HUES6 (cell line): Measurements from ENCODE around the gene CHL1.

Source experiments
- H3K27ac ChIP-seq: 2 replicates; pipeline ENCODE4 v1.7.0; 2013; ENCODE audit warnings: low read depth, mild to moderate bottlenecking, low read length, inconsistent platforms
- H3K27me3 ChIP-seq: 2 replicates; pipeline ENCODE4 v1.6.1; 2013; ENCODE audit warnings: low read length; ENCODE audit not compliant: control insufficient read depth, insufficient read depth
- H3K36me3 ChIP-seq: 2 replicates; pipeline ENCODE4 v1.6.1; 2013; ENCODE audit warnings: low read length; ENCODE audit not compliant: control insufficient read depth, insufficient read depth
- H3K4me1 ChIP-seq: 2 replicates; pipeline ENCODE4 v1.6.1; 2013; ENCODE audit warnings: low read length; ENCODE audit not compliant: control insufficient read depth, insufficient read depth
- H3K4me3 ChIP-seq: 2 replicates; pipeline ENCODE4 v1.5.1; 2013; ENCODE audit warnings: low read depth, low read length
- H3K9ac ChIP-seq: one replicate; pipeline ENCODE4 v1.6.1; 2013; ENCODE audit warnings: mild to moderate bottlenecking, low read length
- H3K9me3 ChIP-seq: 2 replicates; pipeline ENCODE4 v1.6.1; 2013; ENCODE audit warnings: low read depth, low read length; ENCODE audit not compliant: control insufficient read depth, insufficient read depth

The CHL1 gene

DNA sequence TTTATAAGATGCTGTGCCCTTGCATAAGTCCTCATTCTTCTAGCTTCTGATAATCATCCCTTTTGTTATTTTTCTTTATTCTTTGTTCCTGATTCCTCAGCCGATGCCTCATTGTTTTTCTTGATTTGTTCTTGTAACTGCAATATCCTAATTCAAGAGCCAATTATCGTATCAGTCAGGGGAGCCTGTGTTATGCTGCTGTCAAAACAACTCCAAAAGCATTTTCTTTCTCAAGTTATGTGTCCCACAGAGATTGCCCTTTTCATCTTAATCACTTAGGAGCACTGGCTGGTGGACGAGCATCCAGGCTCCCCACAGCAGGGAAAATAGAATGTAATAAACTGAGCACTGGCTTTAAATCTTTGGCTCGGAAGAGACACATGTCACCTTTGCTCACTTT is 207.3 kb downstream of the CHL1 start:
- Histone ChIP-seq H3K36me3 (no peaks in the 10 kb centered on the region), H3K4me3 (no peak overlapping the region), H3K9me3 (no peaks in the 10 kb centered on the region), H3K9ac (no peak overlapping the region), H3K27me3 (0 out of 2 replicates have a peak, but pooled peaks cover 4% of the 10 kb centered on the region), H3K4me1 (no peaks in the 10 kb centered on the region), H3K27ac (no peak overlapping the region)

DNA sequence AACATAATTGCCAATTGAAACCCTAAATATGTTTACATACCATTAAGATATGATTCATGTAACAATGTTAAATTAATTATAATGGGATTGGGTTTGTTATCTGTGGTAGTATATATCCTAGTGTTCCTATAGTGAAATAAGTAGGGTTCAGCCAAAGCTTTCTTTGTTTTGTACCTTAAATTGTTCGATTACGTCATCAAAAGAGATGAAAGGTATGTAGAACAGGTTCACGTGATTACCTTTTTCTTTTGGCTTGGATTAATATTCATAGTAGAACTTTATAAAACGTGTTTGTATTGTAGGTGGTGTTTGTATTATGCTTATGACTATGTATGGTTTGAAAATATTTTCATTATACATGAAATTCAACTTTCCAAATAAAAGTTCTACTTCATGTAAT is 212.4 kb downstream of the CHL1 start:
- Histone ChIP-seq H3K4me1 (no peaks in the 10 kb centered on the region), H3K4me3 (no peak overlapping the region), H3K9me3 (no peaks in the 10 kb centered on the region), H3K27ac (no peak overlapping the region), H3K9ac (no peak overlapping the region), H3K27me3 (peaks cover 19% of the 10 kb centered on the region), H3K36me3 (no peaks in the 10 kb centered on the region)

DNA sequence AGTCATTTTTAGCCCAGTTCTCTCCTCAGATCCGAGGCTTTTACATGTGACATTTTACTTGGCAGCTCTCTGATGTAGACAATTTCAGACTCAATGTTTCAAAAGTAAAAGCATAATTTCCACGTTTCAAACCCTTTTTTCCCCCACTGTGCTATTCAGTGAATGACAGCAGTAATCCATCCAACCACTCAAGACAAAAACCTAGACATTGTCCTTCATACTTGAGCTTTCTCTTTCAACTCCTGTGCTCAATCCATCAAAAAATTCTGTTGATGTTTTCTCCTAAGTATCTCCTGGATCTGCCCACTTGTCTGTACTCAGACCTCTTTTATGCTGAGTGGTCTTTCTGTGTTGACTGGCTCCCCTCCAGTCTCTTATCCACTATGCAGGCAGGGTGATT is 214.7 kb downstream of the CHL1 start:
- Histone ChIP-seq H3K36me3 (no peaks in the 10 kb centered on the region), H3K4me3 (no peak overlapping the region), H3K9ac (no peak overlapping the region), H3K4me1 (no peaks in the 10 kb centered on the region), H3K9me3 (no peaks in the 10 kb centered on the region), H3K27ac (no peak overlapping the region), H3K27me3 (peaks cover 24% of the 10 kb centered on the region)

DNA sequence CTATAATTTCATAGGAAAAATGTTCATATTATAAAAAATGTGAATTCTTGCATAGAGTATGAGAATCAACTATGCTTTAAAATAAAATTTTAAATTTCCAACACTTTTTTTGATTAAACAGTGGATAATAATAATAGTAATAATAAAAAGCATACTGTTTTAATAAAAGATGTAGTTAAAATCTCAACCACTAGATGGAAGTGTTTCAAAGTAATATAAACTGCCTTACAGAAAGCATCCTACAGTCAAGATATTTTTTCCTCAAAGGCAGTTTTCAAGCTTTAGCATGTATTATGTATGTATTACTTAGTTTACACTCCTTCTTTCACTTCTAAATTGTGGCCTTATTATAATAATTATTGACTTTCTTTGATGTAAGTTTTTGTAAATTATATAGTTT is 217.5 kb downstream of the CHL1 start:
- Histone ChIP-seq H3K9ac (no peak overlapping the region), H3K36me3 (no peaks in the 10 kb centered on the region), H3K4me1 (no peaks in the 10 kb centered on the region), H3K4me3 (no peak overlapping the region), H3K27me3 (peaks cover 44% of the 10 kb centered on the region), H3K9me3 (no peaks in the 10 kb centered on the region), H3K27ac (no peak overlapping the region)

DNA sequence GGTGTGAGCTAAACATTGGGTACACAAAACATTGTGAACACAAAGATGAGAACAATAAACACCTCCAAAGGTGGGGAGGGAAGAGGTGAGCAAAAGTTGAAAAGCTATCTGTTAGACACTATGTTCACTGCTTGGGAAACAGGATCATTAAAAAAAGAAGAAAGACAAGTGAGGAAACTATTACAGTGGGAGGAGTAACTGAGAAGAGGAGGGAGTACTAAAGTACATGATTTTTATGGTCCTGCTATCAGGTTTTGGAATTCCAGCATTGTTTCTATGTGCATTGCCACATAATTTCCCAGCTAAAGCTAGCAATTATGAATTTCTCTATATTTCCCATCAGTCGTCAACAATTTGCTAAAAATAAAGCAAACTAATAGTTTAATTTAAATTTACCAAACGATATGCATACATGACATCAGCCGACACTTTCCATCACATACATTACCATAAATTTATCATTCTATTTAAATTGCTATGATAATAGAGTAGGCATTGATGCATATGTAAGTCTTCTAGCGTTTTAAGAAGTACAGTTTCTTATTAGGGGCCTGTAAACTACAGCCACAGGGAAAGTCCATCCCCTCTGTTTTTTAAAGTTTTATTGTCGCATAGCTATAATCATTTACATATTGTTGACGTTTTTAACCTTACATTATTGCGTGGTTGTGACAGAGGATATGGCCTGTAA is 221.8 kb downstream of the CHL1 start:
- H3K36me3 ChIP-seq: no peaks in the 10 kb centered on the region
- H3K9me3 ChIP-seq: no peaks in the 10 kb centered on the region
- H3K27ac ChIP-seq: no peak overlapping the region
- no peak overlapping the region for H3K4me3 ChIP-seq
- H3K9ac ChIP-seq: no peak overlapping the region
- peaks cover 70% of the 10 kb centered on the region for H3K27me3 ChIP-seq
- H3K4me1 ChIP-seq: no peaks in the 10 kb centered on the region

DNA sequence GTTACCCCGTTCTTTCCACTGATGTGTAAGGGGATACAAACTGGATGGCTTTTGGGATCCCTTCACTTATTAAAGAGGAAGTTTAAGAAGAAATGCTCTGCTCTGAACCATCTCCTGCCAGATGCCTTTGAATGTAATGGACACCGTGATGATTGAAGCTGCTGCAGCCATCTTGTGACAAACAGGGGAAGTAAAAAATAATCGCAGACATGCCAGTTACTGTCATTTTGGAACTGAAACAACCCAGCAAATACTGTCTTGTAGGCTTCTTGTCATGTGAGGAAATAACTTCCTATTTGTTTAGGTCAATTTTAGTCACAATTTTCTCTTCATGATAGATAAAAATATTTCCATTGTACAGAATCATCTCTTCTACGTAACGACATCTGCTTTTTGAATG is 224.0 kb downstream of the CHL1 start:
- no peak overlapping the region for H3K4me3 ChIP-seq
- H3K27ac ChIP-seq: no peak overlapping the region
- H3K9ac ChIP-seq: no peak overlapping the region
- no peaks in the 10 kb centered on the region for H3K36me3 ChIP-seq
- peaks cover 70% of the 10 kb centered on the region for H3K27me3 ChIP-seq
- no peaks in the 10 kb centered on the region for H3K9me3 ChIP-seq
- no peaks in the 10 kb centered on the region for H3K4me1 ChIP-seq

DNA sequence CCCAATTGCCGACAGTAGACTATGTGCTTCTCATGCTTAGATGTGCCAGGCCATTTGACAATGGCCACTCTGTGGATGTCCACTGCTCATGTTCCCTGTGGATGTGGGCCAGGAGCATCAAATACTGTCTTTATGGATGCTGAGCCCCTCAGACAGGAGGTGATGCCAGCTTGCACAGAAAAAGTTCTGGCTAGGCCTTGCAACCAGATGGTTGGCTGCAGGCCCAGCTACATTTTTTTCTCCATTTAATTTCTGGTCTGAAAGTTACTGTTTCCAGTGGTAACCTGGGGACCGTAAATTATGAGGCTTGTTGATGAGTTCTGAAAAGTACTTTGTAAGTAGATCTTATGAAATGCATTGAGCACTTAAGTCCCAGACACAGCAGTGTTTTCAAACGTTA is 228.5 kb downstream of the CHL1 start:
- H3K27ac ChIP-seq: no peak overlapping the region

DNA sequence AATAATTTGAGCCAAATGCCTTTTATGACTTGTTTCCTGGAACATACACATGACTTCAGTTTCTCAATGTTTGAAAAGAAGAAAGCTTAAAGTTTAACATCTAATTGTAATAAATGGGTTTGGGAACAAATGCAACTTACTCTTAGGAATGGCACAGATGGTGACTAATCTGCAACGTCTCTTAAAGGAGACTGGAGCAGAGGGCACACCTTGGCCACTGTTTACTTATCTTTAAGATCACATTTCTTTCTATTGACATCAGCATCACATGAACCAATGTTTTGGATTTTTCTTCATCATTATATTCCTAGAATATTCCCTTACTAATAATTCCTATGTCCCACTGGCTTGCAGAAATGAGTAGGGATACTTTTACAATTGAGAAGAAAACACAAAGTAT is 229.5 kb downstream of the CHL1 start:
- Histone ChIP-seq H3K27ac (no peak overlapping the region), H3K4me1 (no peaks in the 10 kb centered on the region)

More for the DNA sequence above, 228.5 kb downstream of the CHL1 start:
- H3K4me1 ChIP-seq: no peaks in the 10 kb centered on the region
- H3K9ac ChIP-seq: no peak overlapping the region
- no peaks in the 10 kb centered on the region for H3K36me3 ChIP-seq
- no peak overlapping the region for H3K4me3 ChIP-seq
- H3K27me3 ChIP-seq: peaks cover 30% of the 10 kb centered on the region
- no peaks in the 10 kb centered on the region for H3K9me3 ChIP-seq

DNA sequence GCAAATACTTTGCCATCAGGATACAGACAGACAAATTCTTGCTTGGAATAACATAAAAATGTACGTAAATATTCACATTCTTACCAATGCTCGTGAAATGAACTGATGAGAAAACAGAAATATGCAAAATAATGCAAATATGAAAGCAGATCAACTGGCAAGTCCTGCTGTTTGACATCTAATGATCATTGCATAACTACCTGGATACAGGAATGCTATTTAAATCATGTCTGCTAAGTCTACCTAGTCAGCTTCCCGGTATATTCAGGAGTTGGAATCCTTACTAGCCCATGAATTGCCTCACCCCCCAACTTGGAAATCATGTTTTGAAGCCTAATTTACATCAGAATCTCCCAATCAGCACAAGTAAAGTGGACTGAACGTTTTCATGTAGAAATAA is 230.6 kb downstream of the CHL1 start:
- Histone ChIP-seq H3K27ac (no peak overlapping the region), H3K9me3 (no peaks in the 10 kb centered on the region), H3K36me3 (no peaks in the 10 kb centered on the region), H3K4me3 (no peak overlapping the region), H3K4me1 (no peaks in the 10 kb centered on the region), H3K9ac (no peak overlapping the region), H3K27me3 (peaks cover 12% of the 10 kb centered on the region; the same call in 1 of the 2 replicates)

More for the DNA sequence above, 229.5 kb downstream of the CHL1 start:
- Histone ChIP-seq H3K27me3 (peaks cover 21% of the 10 kb centered on the region; the same call in 1 of the 2 replicates), H3K9ac (no peak overlapping the region), H3K9me3 (no peaks in the 10 kb centered on the region), H3K36me3 (no peaks in the 10 kb centered on the region), H3K4me3 (no peak overlapping the region)

DNA sequence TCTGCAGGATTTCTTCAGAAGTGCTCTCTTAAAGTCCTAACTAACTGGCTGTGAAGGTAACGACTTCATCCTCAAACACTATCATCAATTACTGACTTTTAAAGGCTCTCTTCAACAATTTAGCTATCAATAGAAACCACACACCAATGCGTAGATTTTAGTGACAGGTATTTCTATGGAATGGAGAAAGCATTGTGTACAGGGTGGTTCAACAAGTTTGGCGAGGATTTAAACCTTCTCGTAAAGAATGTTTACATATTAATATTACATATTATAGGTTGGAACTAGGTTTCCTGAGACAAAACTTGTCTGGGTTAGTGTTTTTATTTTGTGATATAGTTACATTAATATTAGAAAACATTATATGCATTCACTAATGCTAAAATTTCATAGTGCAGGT is 233.6 kb downstream of the CHL1 start:
- Histone ChIP-seq H3K27ac (no peak overlapping the region), H3K27me3 (peaks cover 12% of the 10 kb centered on the region; the same call in 1 of the 2 replicates), H3K4me3 (no peak overlapping the region), H3K4me1 (peaks cover 5% of the 10 kb centered on the region), H3K36me3 (no peaks in the 10 kb centered on the region), H3K9ac (no peak overlapping the region), H3K9me3 (no peaks in the 10 kb centered on the region)

DNA sequence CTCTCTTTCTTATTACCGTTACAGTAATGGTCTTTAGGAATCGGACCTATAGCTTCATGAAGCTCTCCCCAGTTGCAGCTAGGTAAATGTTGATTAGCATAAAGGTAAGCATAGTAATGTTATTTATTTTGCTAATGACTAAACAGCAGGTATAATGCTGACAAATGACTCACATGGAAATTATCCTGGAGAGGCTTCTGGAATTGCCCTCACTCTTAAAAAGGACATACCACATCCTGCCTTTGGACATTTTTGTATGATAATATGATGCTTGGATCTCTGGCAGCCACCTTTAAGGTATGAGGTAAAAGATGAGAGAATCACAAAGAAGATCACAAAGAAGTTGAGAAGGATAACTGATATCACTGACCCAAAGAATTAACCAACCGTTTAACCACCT is 238.6 kb downstream of the CHL1 start:
- peaks cover 6% of the 10 kb centered on the region for H3K4me1 ChIP-seq

More for the DNA sequence above, 238.6 kb downstream of the CHL1 start:
- Histone ChIP-seq H3K9me3 (no peaks in the 10 kb centered on the region), H3K27me3 (peaks cover 19% of the 10 kb centered on the region; the same call in 1 of the 2 replicates), H3K9ac (no peak overlapping the region), H3K4me3 (no peak overlapping the region), H3K27ac (no peak overlapping the region), H3K36me3 (no peaks in the 10 kb centered on the region)
